SIG-M5 treated with dmso at 0.1 percent for 504 hours (cell line): ENCODE results near the gene PTPRG.

Source experiments
- DNase-seq: peaks from one replicate; lab custom pipeline; 2025; ENCODE audit not compliant: unreplicated experiment; lab: John Stamatoyannopoulos, UW

The PTPRG gene

DNA sequence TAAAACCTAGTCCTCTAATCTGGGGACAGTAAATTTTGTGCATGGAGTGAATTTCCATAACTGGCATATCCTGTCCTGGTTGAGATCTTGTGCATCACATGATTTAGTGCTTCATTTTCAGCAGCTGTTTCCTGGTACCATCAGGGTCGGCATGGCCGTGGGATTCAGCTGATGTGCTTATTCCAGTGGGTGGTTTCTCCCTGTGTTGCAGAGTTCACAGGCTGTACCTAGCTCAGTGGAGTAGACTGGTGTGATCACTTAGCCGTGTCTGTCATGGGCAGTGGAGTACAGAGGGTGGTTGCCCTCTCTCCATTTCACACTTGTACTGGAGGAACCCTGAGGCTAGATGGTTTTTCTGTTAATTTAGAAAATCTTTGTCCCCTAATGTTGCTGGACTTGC is 228.5 kb downstream of the PTPRG start:
- DNase-seq: no peak

DNA sequence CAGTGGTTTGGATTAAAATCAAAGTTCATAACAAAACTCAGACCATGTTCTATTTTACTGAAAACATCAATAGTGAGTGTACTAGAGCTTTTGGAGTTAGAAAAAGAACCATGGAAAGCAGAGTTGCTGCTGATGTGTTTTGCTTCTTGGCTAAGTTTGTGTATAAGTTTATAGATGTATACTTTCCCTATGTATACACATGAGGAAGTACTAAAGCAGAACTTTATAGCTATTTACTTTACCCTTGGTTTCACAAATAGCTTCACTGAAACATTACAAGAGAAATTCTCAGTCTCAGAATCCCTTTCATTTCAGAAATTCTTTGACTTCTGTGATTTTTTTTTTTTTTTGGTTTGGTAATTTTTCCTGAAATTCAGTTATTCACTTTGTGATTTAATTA is 229.0 kb downstream of the PTPRG start:
- DNase-seq: peak; percentile 18

DNA sequence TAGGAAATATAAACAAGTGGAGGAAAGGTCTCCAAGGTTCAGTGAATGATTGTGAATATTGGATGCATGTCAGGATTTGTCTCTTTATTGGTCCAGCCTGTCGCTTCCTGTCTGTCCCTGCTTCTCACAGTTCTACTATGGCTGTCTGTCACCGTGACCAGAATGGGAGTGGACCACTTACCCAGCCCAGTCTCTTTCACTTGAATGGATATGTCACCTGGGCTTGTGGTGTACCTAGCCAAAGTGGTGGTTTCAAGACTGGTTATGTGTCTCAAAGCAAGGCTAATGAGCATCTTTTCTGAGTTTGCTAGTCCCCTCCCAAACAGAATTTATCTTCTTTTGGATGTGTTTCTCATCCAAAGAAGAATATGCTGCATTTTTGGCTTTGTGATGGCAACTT is 231.7 kb downstream of the PTPRG start:
- no peak for DNase-seq

DNA sequence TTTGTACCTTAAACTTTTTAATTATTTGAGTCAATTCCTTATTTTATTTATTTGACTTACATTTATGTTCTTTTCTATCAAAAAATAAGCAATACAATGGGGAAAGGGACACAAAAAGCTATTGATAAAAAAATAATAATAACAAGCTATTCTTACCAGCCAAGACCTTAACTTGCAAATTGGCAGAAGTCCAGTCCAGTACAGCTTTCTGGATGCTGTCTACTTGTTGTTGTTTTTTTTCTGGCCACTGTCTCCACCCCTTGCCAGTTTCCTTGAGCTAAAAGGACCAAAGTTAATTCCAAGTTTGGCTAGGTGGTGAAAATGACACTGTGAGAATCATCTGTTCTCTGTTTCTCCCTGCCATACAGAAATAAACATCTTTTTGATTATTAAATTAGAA is 232.2 kb downstream of the PTPRG start:
- DNase-seq: no peak

DNA sequence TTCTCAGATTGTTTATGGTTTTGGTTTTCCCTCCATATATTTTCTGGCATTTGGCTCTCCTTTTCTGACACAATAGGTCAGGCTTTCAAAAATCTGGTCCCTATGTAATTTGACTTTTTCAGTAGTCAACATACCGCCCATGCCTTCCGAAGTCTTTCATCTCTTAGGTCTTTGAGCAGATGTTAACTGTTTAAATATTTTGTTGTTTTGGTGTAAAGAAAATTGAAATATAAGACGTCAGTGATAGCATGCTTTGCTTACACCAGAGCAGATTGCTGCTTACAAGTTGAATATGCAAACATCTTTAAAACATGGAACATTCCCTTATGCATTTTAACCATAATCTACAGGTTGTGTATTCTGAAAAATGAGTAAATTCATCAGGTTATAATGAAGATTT is 233.0 kb downstream of the PTPRG start:
- no peak for DNase-seq

DNA sequence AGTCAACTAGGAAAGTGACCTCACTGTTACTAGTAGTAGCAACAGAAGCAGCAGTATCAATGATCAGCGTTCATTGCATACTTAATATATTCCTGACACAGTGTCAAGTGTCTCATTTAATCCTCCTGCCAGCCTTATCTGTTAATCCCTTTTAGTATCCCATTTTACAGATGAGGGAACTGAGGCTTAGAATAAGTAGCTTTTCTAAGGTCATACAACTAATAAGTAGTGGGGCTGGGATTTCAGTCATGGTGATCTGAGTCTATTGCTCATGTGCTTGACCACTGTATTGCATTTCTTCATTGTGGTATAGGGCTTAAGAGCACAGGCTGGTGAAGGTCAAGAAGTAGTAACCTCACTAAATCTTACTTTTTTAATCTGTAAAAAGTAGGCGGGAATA is 233.6 kb downstream of the PTPRG start:
- no peak for DNase-seq

DNA sequence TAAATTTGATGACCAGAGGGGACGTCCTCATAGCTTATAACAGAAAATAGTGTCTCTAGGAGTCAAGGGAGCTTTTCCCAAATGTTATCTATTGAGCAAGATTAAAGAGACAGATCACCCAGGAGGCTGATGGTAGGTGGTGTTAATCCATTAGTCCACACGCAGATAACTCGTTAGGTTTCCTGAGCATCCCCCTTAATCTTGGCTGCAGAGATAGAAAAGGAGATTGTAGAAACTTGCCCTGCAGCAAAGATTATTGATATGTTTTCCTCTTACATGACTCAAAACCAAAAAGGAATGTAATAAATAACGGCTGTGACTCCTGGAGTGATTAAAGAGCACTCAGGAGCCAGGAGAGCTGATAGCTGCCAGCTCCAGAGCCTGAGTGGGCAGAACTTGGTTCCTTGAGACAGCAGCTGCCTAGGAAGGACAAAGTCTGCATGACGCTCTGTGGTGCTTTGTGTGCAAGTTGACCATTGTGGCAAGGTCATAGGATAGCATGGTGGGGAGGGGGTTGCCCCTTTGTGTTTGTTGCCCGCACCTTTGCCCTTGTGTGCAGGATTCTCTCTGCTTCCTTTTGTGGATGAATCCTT is 234.8 kb downstream of the PTPRG start:
- no peak for DNase-seq

DNA sequence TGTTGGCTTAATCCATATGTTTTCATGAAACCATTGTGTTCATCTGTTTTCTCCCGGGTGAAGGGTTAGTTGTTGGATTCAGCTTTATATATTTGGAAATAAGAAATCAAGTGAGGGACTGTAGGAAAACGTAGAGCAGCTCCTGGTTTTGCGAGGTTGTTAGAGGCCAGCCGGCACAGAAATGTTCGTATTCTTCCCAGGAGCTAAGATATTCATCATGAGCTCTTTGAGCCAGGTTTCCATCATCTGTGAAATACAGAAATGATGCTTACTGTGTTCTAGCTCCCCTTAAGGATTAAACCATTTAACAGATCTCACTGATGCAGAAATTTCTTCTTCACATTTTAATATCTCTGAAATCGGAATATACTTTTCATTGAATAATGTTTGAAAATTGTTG is 235.5 kb downstream of the PTPRG start:
- DNase-seq: no peak

DNA sequence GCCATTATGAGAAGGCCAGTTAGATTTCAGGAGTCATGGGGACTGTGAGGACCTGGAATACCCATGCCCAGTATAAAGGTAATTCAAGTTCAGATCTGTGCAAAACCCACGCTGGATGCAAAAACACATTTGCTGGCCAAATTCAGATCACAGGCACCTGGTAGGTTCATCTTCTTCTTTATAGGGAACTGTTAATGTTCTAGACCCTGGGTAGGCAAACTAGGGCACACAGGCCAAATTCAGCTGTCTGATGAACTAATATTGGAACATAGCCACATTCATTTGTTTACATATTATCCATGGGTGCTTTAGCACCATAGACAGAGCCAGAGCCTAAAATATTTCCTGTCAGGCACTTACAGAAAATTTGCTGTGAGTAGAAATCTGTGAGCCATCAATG is 241.4 kb downstream of the PTPRG start:
- no peak for DNase-seq

DNA sequence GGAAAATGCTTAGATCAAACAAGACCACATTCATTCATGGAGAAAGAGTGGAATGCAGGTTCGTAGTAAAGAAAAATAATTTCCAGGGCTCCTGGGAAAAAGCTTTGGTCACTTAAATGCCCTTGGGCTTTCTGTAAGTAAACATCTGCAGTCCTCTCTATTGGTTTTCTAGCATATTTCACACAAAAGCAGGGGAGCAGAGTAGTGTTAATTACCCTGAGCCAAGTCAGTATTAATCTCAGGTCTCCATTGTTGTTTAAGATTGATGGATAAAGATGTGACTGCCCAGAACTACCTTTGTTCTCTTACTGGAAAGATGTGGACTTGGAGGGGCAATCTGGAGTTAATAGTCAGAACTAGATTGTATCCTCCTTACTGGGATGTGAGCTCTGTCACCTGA is 242.6 kb downstream of the PTPRG start:
- no peak for DNase-seq

DNA sequence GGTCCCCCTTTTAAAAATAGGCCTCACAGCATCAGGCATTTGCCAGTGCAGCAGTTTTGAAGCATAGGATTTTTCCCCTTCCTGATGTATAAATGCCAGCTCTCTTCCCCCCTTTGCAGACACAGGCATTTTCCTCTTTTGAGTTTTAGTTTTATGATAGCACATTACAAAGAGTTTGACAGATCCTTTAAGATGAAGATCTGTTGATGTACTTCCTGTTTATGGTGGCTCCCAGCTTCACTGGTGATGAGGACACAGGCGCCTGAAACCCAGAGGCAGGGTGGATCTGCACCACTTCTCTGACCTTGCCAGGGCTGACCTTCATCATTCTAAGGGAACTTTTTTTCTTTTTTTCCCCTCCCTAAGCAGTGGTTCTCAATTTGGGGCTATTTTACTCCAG is 243.4 kb downstream of the PTPRG start:
- no peak for DNase-seq

DNA sequence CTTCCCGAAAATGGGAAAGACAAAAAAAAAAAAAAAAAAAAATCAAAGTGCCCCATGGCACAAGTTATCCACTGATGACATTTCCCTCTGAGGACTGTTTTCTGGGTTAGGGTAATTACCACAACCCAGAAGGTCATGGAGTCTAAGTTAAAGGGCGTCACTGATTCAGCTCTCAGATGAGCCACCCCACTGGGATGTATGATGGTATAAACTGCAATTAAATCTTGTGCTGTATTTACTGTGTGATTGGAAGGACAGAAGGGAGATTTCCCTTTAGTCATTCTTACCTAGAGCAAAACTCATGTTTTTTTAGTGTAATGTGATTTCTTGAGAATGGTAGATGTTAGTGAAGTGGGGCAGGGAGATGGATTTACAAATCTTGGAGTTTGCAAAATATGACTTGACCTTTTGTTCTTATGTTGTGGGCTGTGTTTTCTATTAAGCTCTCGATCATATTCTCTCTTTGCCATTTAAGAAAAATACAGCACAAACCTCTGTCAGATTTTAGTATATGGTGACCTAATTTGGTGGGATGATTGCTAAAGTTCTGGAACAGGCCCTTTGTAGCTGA is 244.2 kb downstream of the PTPRG start:
- no peak for DNase-seq

DNA sequence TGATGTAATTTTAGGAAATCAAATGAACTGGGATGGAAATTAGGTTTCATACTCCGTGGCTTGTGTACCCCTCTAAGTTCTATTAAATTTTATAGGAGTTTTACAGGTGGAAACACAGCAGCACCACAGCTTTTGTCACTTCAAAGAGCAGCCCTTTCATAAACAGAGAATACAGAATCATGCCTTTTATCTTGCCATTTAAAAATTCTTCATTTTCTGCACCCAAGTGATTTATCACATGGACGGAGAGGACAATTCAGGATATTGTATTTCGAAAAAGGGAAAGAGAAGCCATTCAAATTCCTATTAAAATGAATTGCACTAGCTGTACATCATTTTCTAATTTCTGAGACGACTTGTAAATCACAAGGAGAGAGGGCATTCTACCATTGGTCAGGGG is 245.4 kb downstream of the PTPRG start:
- no peak for DNase-seq

DNA sequence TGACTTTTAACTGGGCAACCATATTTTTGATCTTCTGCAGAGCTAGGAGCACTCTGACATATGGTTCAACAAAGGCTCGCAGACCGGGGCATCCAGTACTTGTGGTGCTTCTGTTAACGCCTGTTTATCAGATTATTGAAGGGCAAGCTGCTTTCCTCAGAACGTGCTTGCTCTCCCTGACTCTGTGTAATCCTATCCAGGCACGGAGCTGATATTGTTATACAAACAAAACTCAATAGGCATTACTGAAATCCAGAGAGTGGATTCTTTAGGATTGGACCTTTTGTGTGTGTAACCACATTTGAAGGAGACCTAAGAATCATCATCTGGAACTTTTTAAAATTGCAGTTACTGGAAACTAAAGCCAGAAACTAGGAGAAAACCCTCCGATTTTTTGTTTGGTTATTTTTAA is 246.5 kb downstream of the PTPRG start:
- peak; percentile 28 for DNase-seq

DNA sequence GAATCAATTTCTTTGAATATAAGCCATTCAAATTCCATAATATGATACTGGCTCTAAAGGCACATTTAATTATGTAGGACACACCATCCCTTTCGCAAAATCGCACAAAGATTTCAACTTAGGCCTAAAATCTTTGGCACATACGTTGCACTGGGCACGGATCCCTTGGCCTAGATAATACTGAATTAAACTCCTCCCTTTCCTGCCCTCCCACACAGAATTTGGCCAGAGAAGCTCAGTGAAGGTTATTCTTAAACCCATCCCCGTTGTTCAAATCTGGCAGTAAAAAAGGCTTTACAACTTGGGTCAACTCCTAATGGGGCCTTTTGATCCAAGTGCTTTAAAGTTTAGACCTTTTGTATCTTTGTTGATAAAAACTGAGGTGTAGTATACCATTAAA is 247.2 kb downstream of the PTPRG start:
- DNase-seq: no peak

DNA sequence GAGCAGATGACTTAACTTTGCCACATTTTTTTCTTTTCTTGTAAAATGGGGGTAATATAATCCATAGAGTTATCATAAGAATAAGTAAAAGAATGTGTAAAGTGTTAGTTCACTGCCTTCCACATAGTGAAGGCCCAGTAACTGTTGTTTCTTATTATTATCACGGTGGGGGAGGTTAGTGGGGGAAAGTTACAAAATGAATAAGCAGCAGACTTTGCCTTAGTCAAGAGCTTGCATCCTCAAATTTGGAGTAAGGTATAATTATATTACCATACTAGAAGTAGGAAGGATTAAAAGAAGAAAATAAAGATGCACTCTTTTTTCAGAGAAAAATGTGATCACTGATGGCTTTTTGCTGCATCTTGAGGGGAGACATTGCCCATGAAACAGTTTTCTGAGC is 247.6 kb downstream of the PTPRG start:
- no peak for DNase-seq

DNA sequence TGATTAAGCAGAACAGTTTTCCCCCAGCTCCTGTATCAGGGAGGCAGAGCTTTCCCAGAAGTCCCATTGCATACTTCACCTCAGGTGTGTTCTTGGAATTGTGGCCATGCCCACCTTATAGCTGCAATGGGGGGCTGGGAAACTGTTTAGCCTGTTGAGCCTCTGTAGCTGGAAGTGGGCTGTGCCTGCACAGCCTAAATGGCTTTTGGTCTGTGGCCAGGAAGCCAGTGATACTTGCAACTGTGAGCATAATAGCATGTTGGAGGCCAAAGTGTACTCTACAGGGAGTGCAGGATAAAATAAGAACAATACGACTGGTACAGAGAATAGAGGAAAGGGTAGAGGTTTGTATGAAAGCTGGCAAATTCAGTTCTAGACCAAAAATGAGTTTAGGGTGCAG is 248.5 kb downstream of the PTPRG start:
- DNase-seq: no peak

DNA sequence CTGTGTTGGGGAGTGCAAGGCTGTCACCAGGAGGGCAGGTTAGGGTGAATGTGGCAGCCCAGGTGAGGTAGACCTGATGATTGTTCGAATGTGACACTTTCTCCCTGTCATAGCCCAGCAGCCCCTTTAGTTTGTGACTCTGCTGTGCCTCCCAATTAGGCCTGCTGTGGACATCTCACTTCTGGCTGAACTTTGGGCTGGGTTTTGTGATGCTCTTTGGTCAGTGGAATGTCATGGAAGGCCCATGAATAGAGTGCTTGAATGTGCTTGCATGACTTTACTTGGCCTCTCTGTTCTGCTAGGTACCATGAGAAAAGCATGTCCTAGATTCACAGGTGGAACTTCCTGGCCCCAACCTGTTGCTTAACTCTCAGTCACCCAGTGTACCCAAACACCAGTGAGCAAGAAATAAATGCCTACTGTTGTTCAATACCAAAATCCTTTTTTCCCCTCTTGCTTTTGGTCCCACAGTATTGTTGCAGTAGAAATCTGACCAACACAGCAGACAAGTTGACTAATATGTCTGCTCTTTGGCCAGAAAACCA is 249.7 kb downstream of the PTPRG start:
- DNase-seq: no peak

DNA sequence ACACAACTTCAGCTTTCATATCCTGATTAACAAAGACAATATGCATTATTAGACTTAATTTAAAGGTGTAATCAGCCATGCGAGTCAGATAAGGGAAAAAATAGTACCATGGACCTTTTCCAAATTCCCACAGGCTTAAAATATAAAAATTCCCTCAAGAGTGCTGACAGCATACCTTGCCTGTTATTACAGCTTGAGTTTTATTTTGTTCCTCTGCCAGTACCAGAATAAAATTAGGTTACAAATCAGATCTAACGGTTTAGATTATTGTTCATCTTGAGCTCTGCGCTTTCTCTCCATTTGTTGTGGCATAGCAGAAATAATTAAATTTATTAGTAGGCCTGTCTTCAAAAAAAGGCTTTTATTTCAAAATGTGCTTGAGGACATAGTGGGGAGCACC is 250.3 kb downstream of the PTPRG start:
- no peak for DNase-seq

DNA sequence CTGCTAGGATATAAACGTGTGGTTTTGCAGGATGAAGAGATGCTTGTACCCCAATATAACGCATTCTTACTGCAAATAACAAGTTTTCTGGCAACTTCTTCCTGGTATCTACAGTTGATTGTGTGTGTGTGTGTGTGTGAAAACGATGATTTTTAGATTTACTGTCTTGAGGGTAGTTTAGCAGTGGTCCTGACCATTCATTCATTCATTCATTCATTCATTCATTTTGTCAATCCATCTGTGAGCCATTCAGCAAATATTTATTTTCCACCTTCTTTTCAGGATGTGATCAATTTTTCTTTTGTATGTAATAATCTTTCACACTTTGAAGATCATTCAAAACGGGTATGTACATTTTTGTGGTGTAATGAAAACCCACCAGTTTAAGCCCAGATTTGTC is 250.7 kb downstream of the PTPRG start:
- no peak for DNase-seq

DNA sequence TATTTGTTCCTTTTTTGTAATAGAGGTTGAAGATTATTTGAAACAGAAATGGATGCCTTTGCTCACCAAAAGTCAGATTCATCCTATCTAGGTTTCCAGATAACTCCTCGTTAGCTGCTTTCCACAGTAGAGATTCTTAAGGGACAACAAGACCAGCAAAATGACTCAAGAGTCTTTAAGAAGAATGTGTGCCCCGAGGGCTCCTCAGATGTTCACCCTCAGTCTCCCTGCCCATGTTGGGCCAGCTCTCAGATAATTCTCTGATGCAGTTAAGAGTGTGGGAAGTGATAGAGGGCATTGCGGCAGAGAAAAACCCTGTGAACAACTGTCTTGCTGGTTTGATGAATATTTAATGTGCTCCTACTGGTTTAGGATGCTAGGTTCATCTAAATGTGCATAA is 251.1 kb downstream of the PTPRG start:
- no peak for DNase-seq

DNA sequence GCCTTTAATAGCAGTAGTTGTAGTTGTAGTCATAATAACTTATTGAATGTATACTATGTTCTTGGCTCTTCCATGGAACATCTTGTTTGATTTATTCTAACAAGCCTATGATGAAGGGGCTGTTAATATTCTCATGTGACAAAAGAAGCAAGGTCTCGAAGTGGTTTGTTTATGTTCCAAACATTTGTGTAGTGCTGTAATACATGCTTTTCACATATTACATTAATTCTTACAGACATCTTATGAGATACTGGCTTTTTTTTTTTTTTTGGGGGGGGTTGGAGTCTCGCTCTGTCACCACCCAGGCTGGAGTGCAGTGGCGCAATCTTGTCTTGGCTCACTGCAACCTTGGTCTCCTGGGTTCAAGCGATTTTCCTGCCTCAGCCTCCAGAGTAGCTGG is 252.3 kb downstream of the PTPRG start:
- DNase-seq: no peak

DNA sequence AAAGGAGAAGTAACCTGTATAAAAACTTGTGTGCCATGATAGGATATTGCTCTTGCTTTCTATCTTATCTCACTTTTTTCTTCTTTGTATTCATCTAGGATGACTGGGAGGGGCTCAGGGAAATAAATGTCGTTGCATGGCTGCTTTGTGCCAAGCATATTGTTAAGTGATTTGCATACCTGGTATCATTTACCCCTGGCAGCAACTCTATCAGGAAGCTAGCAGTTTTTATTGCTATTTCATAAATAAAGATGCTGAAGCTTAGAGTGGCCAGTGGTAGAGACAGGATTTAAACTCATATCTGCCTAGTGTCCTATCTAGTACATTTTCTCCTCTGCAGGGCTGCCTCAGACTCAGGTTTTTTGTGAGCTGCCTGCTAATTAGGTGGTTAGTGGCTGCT is 253.3 kb downstream of the PTPRG start:
- no peak for DNase-seq
